Natural killer cell (primary cell): ENCODE measurements around the gene SFMBT1. TPM values are rescaled to one million over a fixed set of nuclear protein-coding genes. Genes with fewer than 3 reads are reported as not detected.
A peak's percentile ranks its signal among the peaks of the same experiment; 100 is the strongest.
"Not testable (repeated sequence)": the region's sequence is repeated elsewhere in the genome, so short reads cannot be mapped to it uniquely, and the experiment has no call there.

Source experiments
- ATAC-seq, 3 donors: fragments of 150-1000 bp in 2 of 3; fragments of 200-7000 bp in 1 of 3; cut with Tn5 transposase; 1 replicate in 1 of 3; 2 replicates in 2 of 3; pipeline ENCODE4 v1.10.0; 2021; ENCODE audit warnings: mild to moderate bottlenecking in 2 of 3, moderate library complexity in 2 of 3
- DNase-seq, 2 donors: peaks; one replicate each; pipeline versions ENCODE4 v3.0.0 to v3.0.0-alpha.2; 2013 to 2021; ENCODE audit warnings: mixed read lengths in 1 of 2
- H3K27ac ChIP-seq: one replicate; pipeline ENCODE4 v1.5.1; 2013; ENCODE audit warnings: mild to moderate bottlenecking, low read length
- H3K27me3 ChIP-seq: one replicate; pipeline ENCODE4 v1.6.1; 2013; ENCODE audit warnings: low read length; ENCODE audit not compliant: control insufficient read depth, insufficient read depth
- H3K36me3 ChIP-seq: one replicate; pipeline ENCODE4 v1.6.1; 2013; ENCODE audit warnings: low read length; ENCODE audit not compliant: control insufficient read depth, insufficient read depth
- H3K4me1 ChIP-seq: one replicate; pipeline ENCODE4 v1.6.1; 2013; ENCODE audit warnings: low read length; ENCODE audit not compliant: control insufficient read depth, insufficient read depth
- H3K4me3 ChIP-seq: one replicate; pipeline ENCODE4 v1.5.1; 2013; ENCODE audit warnings: low read length
- H3K9me3 ChIP-seq: one replicate; pipeline ENCODE4 v1.6.1; 2013; ENCODE audit warnings: low read length; ENCODE audit not compliant: control insufficient read depth, insufficient read depth
- H3K27ac Mint-ChIP-seq, 2 donors: one replicate each; pipeline ENCODE4 v1.8.0; 2022; ENCODE audit warnings: mild to moderate bottlenecking in 2 of 2, mixed read lengths in 2 of 2, moderate library complexity in 1 of 2
- H3K27me3 Mint-ChIP-seq, 2 donors: one replicate each; pipeline ENCODE4 v1.8.0; 2022; ENCODE audit warnings: low read depth in 2 of 2, mixed read lengths in 2 of 2
- H3K36me3 Mint-ChIP-seq: one replicate; pipeline ENCODE4 v1.8.0; 2022; ENCODE audit warnings: mixed read lengths
- H3K4me1 Mint-ChIP-seq, 2 donors: one replicate each; pipeline ENCODE4 v1.8.0; 2022; ENCODE audit warnings: mixed read lengths in 2 of 2
- H3K4me3 Mint-ChIP-seq: one replicate; pipeline ENCODE4 v1.8.0; 2022; ENCODE audit warnings: mild to moderate bottlenecking, moderate library complexity, mixed read lengths
- H3K9me3 Mint-ChIP-seq, 2 donors: one replicate each; pipeline ENCODE4 v1.8.0; 2022; ENCODE audit warnings: mixed read lengths in 2 of 2
- CTCF ChIP-seq: fragments of 200-600 bp; IDR thresholded peaks from one replicate; pipeline ENCODE4 v1.8.0; 2022; ENCODE audit warnings: antibody characterized with exemption
- WGBS: methylation state at CpG from one replicate; pipeline ENCODE4 v1.1.7; 2013; ENCODE audit warnings: missing lambda C conversion rate; ENCODE audit not compliant: insufficient coverage; 5-methylcytosine and 5-hydroxymethylcytosine counted together
- intact Hi-C: fragments of 100-400 bp; cut with micrococcal nuclease; formaldehyde crosslinking; loops from one replicate; pipeline ENCODE4 v1.14.2; 2022
- total RNA-seq, 4 donors: library from RNA; stranded (reverse); fragments of 120-200 nt in 1 of 4; gene quantifications; one replicate each; pipeline versions ENCODE4 v1.2.3 to v1.2.4, GENCODE V29; 2013 to 2022

Gene SFMBT1
- total RNA-seq, 3 donors from 2014 or later (not counting 1 experiment from before 2014, with no cell fraction given) = 20.2 to 22.3 (median 22.2) TPM

- ATAC-seq (peak in 1 of 3 donors; percentile 46), DNase-seq (no peak)
- Mint-ChIP-seq H3K9me3 (no peaks in the 10 kb centered on the region), H3K4me3 (no peak overlapping the region), H3K27ac (no peak overlapping the region), H3K27me3 (peaks cover 0 to 6% of the 10 kb centered on the region in 2 donors), H3K4me1 (no peaks in the 10 kb centered on the region), H3K36me3 (no peaks in the 10 kb centered on the region)
- intact Hi-C loops = no loop called here
- Histone ChIP-seq H3K27ac (no peak overlapping the region), H3K4me3 (no peak overlapping the region), H3K4me1 (no peaks in the 10 kb centered on the region), H3K9me3 (no peaks in the 10 kb centered on the region), H3K27me3 (no peaks in the 10 kb centered on the region), H3K36me3 (no peaks in the 10 kb centered on the region)
- TF ChIP-seq CTCF = no peak
- 100% methylated on average over 1 of the region's 2 CpGs for WGBS
These were observed 10.6 kb upstream of the SFMBT1 start for GRCh38 chr3:53056442-53056841.

GRCh38 chr3:53054233-53054632 is 8.4 kb upstream of the SFMBT1 start:
- H3K27ac Mint-ChIP-seq, H3K9me3 Mint-ChIP-seq, ATAC-seq, H3K27ac ChIP-seq, H3K4me3 ChIP-seq, H3K4me1 ChIP-seq, intact Hi-C loops, H3K9me3 ChIP-seq, H3K36me3 Mint-ChIP-seq, H3K27me3 ChIP-seq, H3K27me3 Mint-ChIP-seq, H3K4me1 Mint-ChIP-seq, H3K4me3 Mint-ChIP-seq, H3K36me3 ChIP-seq, DNase-seq: not testable (repeated sequence)
- WGBS = 91% methylated on average over 7 of the region's 7 CpGs

- intact Hi-C loops = no loop called here
- no peaks in the 10 kb centered on the region for H3K36me3 Mint-ChIP-seq
- WGBS = 90% methylated on average over 2 of the region's 2 CpGs
- H3K9me3 Mint-ChIP-seq = no peaks in the 10 kb centered on the region
- no peak overlapping the region for H3K4me3 ChIP-seq
- no peak for DNase-seq
- no peak for TF ChIP-seq CTCF
- H3K4me3 Mint-ChIP-seq = no peak overlapping the region
- H3K36me3 ChIP-seq = no peaks in the 10 kb centered on the region
- H3K27me3 ChIP-seq = no peaks in the 10 kb centered on the region
- no peak for ATAC-seq
- no peak overlapping the region for H3K27ac ChIP-seq
- H3K4me1 ChIP-seq = peaks cover 1% of the 10 kb centered on the region
- H3K27ac Mint-ChIP-seq = no peak overlapping the region
- no peaks in the 10 kb centered on the region for H3K27me3 Mint-ChIP-seq
- H3K9me3 ChIP-seq = no peaks in the 10 kb centered on the region
- H3K4me1 Mint-ChIP-seq = peaks cover 6 to 7% of the 10 kb centered on the region in 2 donors
These were observed 6.1 kb upstream of the SFMBT1 start for GRCh38 chr3:53051929-53052328.

GRCh38 chr3:53049987-53050386 is 4.1 kb upstream of the SFMBT1 start:
- no peaks in the 10 kb centered on the region for H3K27me3 ChIP-seq
- H3K9me3 ChIP-seq = no peaks in the 10 kb centered on the region
- peaks cover 11 to 14% of the 10 kb centered on the region in 2 donors for H3K4me1 Mint-ChIP-seq
- ATAC-seq = no peak
- WGBS = 88% methylated on average over 8 of the region's 8 CpGs
- peaks cover 9% of the 10 kb centered on the region for H3K4me1 ChIP-seq
- no peaks in the 10 kb centered on the region for H3K36me3 Mint-ChIP-seq
- H3K36me3 ChIP-seq = no peaks in the 10 kb centered on the region
- no peaks in the 10 kb centered on the region for H3K9me3 Mint-ChIP-seq
- no peak overlapping the region for H3K27ac Mint-ChIP-seq
- no peaks in the 10 kb centered on the region for H3K27me3 Mint-ChIP-seq
- no peak overlapping the region for H3K27ac ChIP-seq
- H3K4me3 ChIP-seq = no peak overlapping the region
- TF ChIP-seq CTCF = no peak
- intact Hi-C loops = loop anchor here (5.0 kb wide), 1 partner anchor 297 kb away; the partner anchor contains the start of gene DCP1A
- H3K4me3 Mint-ChIP-seq = no peak overlapping the region
- DNase-seq = no peak
